ENCODE data around the gene CCDC200.

CCDC200 gene

GRCh38 chr17:43216762-43217613 lies 11.4 kb downstream of the CCDC200 start:
- TF ChIP-seq CTCF (IDR thresholded peaks at IDR 0.05; ENCODE audit: low read depth, low read length, missing control alignments), result no peak

GRCh38 chr17:43216369-43216761 lies 12.1 kb downstream of the CCDC200 start:
- no peak overlapping the region for H3K4me3 ChIP-seq (ENCODE audit: low read depth, low read length)
- no peak for DNase-seq (ENCODE audit: low read depth)
- TF ChIP-seq CTCF (IDR thresholded peaks at IDR 0.05; ENCODE audit: low read depth, low read length, missing control alignments), result no peak
- in situ Hi-C loops (cut with HindIII; ENCODE audit: low sequenced_read_pairs), result no loop called here

More at GRCh38 chr17:43216762-43217613, 11.4 kb downstream of the CCDC200 start:
- in situ Hi-C loops (cut with HindIII; ENCODE audit: low sequenced_read_pairs), result no loop called here
- H3K4me3 ChIP-seq (ENCODE audit: low read depth, low read length), result no peak overlapping the region
- DNase-seq (ENCODE audit: low read depth), result no peak

GRCh38 chr17:43215341-43215740 lies 13.1 kb downstream of the CCDC200 start:
- in situ Hi-C loops (cut with HindIII; ENCODE audit: low sequenced_read_pairs), result no loop called here
- TF ChIP-seq CTCF (IDR thresholded peaks at IDR 0.05; ENCODE audit: low read depth, low read length, missing control alignments), result no peak
- no peak for DNase-seq (ENCODE audit: low read depth)
- H3K4me3 ChIP-seq (ENCODE audit: low read depth, low read length), result no peak overlapping the region

GRCh38 chr17:43213545-43213944 lies 14.9 kb downstream of the CCDC200 start:
- no peak overlapping the region for H3K4me3 ChIP-seq (ENCODE audit: low read depth, low read length)

GRCh38 chr17:43212641-43213490 lies 15.6 kb downstream of the CCDC200 start:
- DNase-seq (ENCODE audit: low read depth), result no peak
- in situ Hi-C loops (cut with HindIII; ENCODE audit: low sequenced_read_pairs), result no loop called here
- peak overlapping the region; percentile 58 for H3K4me3 ChIP-seq (ENCODE audit: low read depth, low read length)
- no peak for TF ChIP-seq CTCF (IDR thresholded peaks at IDR 0.05; ENCODE audit: low read depth, low read length, missing control alignments)

More at GRCh38 chr17:43213545-43213944, 14.9 kb downstream of the CCDC200 start:
- TF ChIP-seq CTCF (IDR thresholded peaks at IDR 0.05; ENCODE audit: low read depth, low read length, missing control alignments), result no peak
- in situ Hi-C loops (cut with HindIII; ENCODE audit: low sequenced_read_pairs), result no loop called here
- DNase-seq (ENCODE audit: low read depth), result no peak

Measured in astrocyte of the cerebellum (primary cell).